Activated T-cell treated with anti-CD3 and anti-CD28 coated beads for 48 hours (primary cell): ENCODE results near the gene SYNE1.
"Not testable (repeated sequence)": the region's sequence is repeated elsewhere in the genome, so short reads cannot be mapped to it uniquely, and the experiment has no call there.

Experiments
- DNase-seq: peaks from one replicate; pipeline ENCODE4 v3.0.0-alpha.2; 2020; ENCODE audit warnings: low read depth

The SYNE1 gene

GRCh38 chr6:152630832-152631231, 6.3 kb downstream of the SYNE1 start:
- no peak for DNase-seq

GRCh38 chr6:152625213-152625612, 11.9 kb downstream of the SYNE1 start:
- DNase-seq = no peak

DNA sequence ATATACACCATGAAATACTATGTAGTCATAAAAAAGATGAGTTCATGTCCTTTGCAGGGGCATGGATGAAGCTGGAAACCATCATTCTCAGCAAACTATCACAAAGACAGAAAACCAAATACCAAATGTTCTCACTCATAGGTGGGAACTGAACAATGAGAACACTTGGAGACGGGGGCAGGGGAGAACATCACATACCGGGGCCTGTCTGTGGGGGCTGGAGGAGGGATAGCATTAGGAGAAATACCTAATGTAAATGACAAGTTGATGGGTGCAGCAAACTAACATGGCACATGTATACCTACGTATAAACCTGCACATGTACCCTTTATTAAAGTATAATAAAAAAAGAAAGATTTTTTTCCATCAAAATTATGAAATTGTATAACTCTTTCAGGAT, 22.4 kb downstream of the SYNE1 start:
- not testable (repeated sequence) for DNase-seq

- no peak for DNase-seq
Measured at GRCh38 chr6:152609125-152609670, 28.0 kb downstream of the SYNE1 start.

DNA sequence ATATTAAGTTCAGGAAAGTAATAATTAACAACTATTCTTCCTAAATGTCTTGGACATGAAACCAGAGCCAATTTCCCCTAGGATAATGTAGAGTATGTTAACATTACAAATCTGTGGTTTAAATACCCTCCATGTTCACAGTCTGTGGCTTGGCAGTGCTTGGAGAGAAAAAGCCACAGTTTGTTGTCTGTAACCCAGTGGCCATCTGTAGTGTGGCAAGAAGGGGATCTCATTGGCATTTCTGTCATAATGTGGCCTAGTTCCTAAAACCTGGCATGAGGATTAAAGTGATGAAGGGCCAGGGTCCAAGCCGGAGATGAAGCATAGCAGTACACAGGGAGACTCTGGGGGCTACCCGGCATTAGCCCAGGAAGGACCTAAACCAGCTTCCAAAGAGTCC, 31.2 kb downstream of the SYNE1 start:
- no peak for DNase-seq

DNA sequence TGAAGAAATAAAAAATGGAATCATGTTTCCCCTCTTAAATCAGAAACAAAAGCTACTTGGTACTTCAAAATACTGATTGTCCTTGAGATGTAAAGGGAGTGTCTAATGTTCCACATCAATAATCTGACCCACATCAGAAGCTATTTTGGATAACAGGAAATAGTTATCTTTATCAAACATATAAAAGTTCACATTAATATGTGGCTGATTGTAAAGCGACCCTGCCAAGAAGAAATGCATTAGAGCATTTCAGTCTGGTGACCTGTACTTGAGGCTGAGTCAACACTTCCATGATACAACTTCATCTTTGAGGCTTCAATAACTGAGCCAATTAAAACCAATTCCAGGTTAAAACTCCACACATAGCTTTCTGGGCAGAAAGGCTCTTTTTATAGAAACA, 31.8 kb downstream of the SYNE1 start:
- DNase-seq = no peak

DNA sequence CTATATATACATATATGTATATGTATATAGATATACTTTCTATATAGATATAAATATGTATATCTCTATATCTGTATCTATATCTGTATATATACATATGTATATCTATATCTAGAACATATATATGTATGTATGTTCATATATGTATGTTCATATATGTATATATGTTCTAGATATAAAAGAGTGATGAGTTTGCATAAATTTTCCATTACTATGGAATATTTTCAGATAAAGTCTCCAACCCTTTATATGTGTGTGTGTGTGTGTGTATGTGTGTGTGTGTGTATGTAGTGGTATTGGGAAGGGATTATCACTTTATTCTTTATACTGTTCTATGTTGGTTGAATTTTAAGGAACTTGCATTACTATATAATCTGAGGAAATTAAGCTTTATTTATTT, 33.3 kb downstream of the SYNE1 start:
- no peak for DNase-seq

DNA sequence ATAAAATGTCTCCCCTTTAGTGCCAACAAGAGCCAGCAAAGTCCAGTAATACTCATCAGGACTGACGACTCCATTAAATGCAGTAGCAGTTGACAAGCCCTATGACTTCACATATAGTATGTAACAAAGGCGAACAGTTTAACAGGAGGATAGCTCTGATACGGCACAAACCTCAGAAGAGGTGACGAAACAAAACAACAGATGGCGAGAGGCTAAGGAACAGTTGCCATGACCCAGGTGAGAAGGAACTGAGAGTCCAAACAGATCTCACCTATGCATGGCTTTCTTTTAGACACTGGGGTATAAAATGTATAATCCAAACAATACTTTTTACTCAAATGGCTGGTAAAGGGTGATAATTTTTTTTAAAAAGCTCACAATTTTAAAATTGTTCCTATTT, 37.1 kb downstream of the SYNE1 start:
- no peak for DNase-seq

DNA sequence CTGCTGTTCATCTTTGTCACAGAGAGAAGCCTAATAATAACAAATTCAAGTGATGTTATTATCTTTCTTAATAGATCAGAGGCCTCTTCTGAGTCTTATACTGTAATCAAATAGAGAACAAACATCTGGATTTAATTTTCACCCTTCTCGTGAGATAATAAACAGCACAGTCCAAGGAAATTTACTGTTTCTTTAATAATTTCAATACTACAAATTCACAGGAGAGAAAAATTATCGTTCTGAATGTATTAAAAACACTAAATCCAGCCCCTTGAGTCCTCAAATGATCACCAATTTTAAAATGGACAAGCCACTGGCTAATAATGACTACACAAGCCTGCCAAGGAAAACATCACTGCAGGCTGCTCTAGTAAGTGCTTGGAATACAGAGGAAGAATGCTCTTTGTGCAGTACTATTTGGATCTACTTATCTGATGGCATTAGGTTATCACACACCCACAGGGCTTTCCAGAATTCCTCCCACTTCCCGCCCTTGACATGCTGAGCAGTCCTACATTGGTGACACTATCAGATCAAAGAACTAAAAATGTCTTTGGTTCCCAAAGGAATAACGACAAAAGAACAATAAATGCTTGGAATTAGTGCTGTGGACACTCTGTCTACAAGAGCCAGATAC, 38.1 kb downstream of the SYNE1 start:
- DNase-seq = no peak

- DNase-seq = no peak
Measured at GRCh38 chr6:152598421-152598820, 38.7 kb downstream of the SYNE1 start.

DNA sequence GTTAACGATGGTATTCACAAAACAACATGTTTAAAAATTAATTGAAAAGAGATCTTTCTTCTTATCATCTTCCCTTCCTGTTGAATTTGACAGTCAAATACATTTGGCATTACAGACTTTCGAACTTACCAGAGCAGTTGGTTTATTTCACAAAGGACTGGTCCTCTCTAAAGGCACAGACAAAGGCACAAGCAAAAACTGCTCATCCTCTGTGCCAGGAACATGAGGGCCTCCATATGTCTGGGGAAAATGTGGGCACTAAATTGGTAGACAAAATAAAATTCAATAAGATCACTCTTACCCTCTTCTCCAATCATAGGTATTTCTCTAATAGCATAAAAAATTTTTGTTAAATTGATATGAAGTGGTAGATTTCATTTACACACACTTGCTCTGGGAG, 40.4 kb downstream of the SYNE1 start:
- no peak for DNase-seq

GRCh38 chr6:152595499-152595898, 41.7 kb downstream of the SYNE1 start:
- DNase-seq = no peak

DNA sequence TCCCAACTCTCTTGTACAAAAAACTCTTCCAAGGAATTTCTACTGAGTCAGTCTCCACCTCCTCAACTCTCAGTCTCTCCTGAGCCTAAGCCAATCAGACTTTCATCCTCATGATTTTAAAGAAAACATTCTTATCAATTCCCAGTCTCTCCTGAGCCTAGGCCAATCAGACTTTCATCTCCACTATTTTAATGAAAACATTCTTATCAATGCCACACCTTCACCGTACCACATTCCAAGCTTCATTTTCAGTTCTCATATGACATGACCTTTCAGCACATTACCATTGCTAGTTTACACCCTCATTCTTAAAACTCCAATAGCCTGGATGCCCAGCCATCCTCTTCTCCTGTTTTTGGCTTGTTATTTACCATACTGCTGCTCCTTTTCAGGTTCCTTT, 42.5 kb downstream of the SYNE1 start:
- no peak for DNase-seq

DNA sequence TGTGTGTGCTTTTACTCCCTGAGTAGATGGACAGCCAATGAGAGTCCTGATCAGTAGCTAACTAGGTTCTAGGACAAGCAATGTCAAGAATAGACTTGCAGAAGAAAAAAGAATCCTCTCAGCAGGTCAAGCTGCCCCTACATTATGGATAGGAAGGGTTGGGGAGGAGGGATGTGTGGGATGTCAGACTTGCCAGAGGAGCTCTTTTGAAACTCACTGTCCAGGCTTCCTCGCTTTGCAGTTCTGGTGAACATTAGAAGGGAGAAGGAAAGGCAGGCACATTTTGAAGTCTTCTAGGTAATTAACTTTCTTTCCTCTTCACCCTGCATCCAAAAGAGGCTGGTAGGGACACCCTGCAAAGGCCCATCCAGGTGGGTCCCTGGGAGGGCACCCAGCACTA, 48.7 kb downstream of the SYNE1 start:
- no peak for DNase-seq

DNA sequence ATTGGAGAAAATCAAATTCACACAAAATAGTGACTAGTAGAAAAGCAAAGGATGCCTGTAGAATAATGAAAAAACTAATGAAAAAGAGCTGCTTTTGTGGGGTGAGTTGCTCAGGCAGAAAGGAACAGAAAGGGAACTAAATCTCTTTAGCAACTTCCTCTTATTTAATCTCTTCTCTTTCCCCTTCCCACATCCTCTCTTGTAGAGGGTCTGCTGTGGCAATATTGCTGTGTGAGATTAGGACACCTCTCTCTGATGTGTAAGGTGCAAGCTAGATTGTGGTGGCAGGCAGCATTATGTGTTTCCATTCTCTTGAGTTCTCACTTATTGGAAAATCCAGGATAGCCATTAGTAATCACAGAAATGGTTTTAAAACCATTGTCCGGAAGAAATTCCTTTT, 49.7 kb downstream of the SYNE1 start:
- no peak for DNase-seq

DNA sequence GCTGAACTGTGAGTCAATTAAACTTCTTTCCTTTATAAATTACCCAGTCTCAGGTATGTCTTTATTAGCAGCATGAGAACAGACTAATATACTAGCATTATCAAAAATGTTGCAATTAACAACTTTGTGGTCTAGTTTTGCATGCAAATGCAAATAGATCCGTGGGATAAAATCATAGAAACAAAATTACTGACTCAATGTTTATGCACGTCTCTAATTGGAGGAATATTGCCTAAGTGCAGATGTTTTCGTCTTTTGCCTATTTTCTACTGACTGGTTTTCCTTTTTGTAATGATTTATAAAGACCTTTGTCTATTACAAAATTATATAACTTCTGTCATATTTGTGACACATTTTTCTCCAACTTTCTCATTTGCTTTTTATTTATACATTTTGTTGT, 51.9 kb downstream of the SYNE1 start:
- DNase-seq = no peak

- DNase-seq = no peak
Measured at GRCh38 chr6:152583888-152584287, 53.3 kb downstream of the SYNE1 start.

GRCh38 chr6:152576525-152576924, 60.6 kb downstream of the SYNE1 start:
- DNase-seq = no peak

DNA sequence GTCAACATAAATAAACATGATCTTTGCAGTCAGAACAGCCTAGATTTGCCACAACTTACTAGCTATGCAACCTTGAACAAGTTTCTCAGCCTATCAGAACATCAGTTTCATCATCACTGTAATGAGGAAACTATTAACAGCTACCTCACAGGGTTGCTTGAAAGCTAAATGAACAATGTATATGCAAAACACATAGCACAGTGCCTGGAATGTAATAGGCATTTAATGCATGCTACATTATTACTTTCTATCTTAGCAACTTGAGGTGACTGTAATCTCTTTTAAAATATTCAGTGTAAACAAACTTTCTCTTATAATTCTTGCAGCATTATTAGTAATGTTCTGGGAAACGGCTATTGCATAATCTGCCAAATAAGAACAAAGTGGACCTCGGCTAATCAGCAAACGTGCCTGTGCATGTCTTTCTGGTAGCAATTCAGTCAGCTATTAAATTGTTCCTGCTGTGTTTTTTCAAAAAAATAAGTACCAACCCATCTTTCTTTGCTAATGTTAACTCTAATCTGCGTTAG, 61.5 kb downstream of the SYNE1 start:
- no peak for DNase-seq

DNA sequence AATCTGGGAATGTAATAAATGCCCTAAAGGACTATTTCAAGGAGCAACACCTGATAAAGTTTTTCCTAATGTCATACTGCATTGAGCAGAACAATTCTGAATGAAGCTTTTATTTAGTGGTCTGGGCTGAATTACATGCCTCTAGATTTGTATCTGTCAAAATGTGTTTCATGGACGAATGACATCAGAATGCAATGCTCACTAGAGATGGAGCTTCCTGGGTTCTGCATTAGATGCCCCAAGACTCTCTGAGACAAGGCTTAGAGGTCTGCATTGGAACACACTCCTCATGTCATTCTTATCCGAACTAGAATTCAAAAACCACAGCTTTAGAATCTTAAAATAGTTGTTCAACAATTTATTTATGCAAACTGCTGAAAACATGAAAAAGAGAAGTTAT, 62.0 kb downstream of the SYNE1 start:
- no peak for DNase-seq

DNA sequence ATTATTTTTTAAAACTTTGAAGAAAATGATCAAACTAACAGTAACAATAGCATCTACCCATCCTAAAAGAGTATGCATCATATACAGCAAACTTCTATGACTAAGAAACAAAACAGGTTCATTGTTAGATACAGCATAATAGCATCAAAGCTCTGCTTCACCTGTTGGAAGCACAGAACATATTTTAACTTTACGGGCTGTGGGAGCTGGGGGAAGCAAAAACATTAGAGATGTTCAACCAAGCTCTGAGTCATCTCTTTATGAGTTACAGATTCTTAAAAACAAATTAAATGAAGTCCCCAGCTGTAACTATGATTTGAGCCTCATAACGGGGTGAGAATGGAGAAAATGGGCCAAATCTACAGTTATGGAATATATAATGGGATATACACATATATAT, 63.4 kb downstream of the SYNE1 start:
- no peak for DNase-seq

GRCh38 chr6:152572338-152573088, 64.6 kb downstream of the SYNE1 start:
- DNase-seq = no peak

DNA sequence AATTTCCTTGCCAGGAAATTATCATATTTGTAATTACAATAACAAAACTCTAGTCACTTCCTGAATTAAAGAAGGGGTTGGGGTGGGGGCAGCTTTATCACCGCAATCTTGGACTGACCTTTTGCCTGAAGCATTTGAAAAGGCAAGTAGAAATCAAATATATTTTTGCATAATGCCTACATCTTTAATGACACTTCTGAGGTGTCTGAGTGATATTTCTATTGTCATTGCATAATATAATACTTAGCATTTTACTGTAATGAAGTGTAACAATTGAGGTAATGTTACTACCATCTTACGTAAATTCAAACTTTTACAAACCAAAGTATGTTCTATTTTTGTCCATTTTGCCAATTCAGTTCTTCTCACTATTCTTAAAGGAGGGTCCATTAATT, 65.2 kb downstream of the SYNE1 start:
- DNase-seq = no peak

- no peak for DNase-seq
Measured at GRCh38 chr6:152571089-152571488, 66.1 kb downstream of the SYNE1 start.
